Activated CD4-positive, alpha-beta T cell treated with anti-CD3 and anti-CD28 coated beads for 36 hours (primary cell): ENCODE results near the gene SNX9. TPM values are rescaled to one million over a fixed set of nuclear protein-coding genes. Genes with fewer than 3 reads are reported as not detected.
"Not testable (repeated sequence)": the region's sequence is repeated elsewhere in the genome, so short reads cannot be mapped to it uniquely, and the experiment has no call there.

Experiments
- ATAC-seq: fragments of 200-7000 bp; cut with Tn5 transposase; one replicate; pipeline ENCODE4 v1.10.0; 2021; ENCODE audit warnings: mild to moderate bottlenecking, moderate library complexity
- CTCF ChIA-PET: fragments of 350-600 bp; sonication (Branson Sonifier 250); formaldehyde crosslinking; loops from one replicate; lab custom pipeline; 2021; ENCODE audit warnings: antibody characterized with exemption; lab: Charles Lee
- POLR2A ChIA-PET: fragments of 350-600 bp; sonication (Branson Sonifier 250); formaldehyde crosslinking; loops from one replicate; lab custom pipeline; 2021; ENCODE audit warnings: antibody characterized with exemption, inconsistent platforms; lab: Charles Lee
- DNase-seq: peaks from one replicate; pipeline ENCODE4 v3.0.0-alpha.2; 2020
- H3K27ac Mint-ChIP-seq: one replicate; pipeline ENCODE4 v1.8.0; 2021; ENCODE audit warnings: mixed read lengths
- H3K27me3 Mint-ChIP-seq: one replicate; pipeline ENCODE4 v1.8.0; 2021; ENCODE audit warnings: mixed read lengths
- H3K36me3 Mint-ChIP-seq: one replicate; pipeline ENCODE4 v1.8.0; 2021; ENCODE audit warnings: low read depth, mixed read lengths
- H3K4me1 Mint-ChIP-seq: one replicate; pipeline ENCODE4 v1.8.0; 2021; ENCODE audit warnings: mixed read lengths
- H3K4me3 Mint-ChIP-seq: one replicate; pipeline ENCODE4 v1.8.0; 2021; ENCODE audit warnings: mild to moderate bottlenecking, moderate library complexity, mixed read lengths
- H3K9me3 Mint-ChIP-seq: one replicate; pipeline ENCODE4 v1.8.0; 2021; ENCODE audit warnings: low read depth, mixed read lengths
- intact Hi-C, 2 experiments: fragments of 100-400 bp; cut with DNase I in 1 of 2; cut with micrococcal nuclease in 1 of 2; formaldehyde crosslinking; loops; one replicate each; pipeline versions ENCODE4 v1.14.2 to v1.15.1; 2022 to 2024; cut with DNase I, micrococcal nuclease
- total RNA-seq, 2 experiments: library from RNA; stranded (reverse); gene quantifications; one replicate each; pipeline ENCODE4 v1.2.3, GENCODE V29; 2021

The SNX9 gene
- total RNA-seq, 2 experiments from 2014 or later, result 39.4 to 43.3 TPM

DNA sequence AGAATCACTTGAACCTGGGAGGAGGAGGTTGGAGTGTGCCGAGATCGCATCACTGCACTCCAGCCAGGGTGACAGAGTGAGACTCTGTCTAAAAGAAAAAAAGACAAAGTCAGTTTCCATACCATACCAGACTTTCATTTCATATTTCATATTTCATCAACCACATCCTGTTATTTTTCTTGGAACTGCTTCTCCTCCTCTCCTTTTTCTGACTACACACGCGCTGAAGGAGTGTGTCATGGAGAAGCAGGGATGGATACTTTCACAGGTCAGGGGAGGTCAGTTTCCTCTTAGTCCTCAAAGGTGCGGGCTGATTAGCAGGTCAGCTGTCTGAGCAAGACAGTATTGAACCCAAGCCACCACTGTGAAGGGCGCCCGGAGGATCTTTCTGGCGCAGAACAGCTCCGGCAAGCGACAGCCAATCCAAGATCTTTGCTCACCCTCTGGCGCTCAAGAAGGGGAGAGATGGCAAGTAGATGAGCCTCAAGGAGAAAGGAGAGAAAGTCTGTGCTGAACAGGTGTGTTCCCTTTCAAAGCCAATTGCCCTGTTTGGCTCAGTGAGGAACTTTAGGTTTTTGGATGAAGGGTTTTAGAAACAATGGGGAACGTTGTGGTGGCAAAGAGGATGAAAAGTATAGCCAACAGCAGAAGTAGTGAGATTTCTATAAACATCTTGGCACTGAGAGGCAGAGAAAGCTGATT is 139.7 kb downstream of the SNX9 start:
- CTCF ChIA-PET, result interaction anchor here (0.6 to 2.2 kb wide), 5 partner anchors 12 to 110 kb away, joined by 3 to 8 read pairs (median 4); no protein-coding TSS in a partner anchor
- H3K4me1 Mint-ChIP-seq, result peaks cover 28% of the 10 kb centered on the region
- intact Hi-C loops, result loop anchor here (2.0 to 5.0 kb wide), 3 partner anchors 18 to 295 kb away; partner anchors contain the start of gene SYNJ2 (in 1 of the 2)
- POLR2A ChIA-PET, result no interaction called here
- H3K27me3 Mint-ChIP-seq, result peaks cover 1% of the 10 kb centered on the region
- H3K36me3 Mint-ChIP-seq, result peaks cover 9% of the 10 kb centered on the region
- peak; percentile 86 for ATAC-seq
- H3K4me3 Mint-ChIP-seq, result peak overlapping the region; percentile 43
- peak overlapping the region; percentile 92 for H3K27ac Mint-ChIP-seq
- DNase-seq, result peak; percentile 54
- peaks cover 16% of the 10 kb centered on the region for H3K9me3 Mint-ChIP-seq

DNA sequence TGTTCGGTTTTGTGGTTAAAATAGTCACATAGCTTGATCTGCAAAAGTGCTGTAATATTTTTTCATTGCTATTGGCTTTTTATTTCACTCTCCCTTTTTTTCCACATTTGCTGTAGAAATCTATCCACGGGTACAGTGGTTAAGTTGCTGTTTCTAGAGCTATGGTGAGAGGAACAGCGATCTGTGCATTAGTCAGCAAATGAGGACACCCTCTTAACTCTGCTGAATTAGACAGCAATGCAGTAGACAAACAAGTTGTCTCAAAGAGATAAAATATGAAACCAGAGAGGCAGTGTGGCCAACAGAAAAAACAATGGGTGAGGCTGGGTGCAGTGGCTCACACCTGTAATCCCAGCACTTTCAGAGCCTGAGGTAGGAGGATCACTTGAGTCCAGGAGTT is 141.1 kb downstream of the SNX9 start:
- peaks cover 29% of the 10 kb centered on the region for H3K4me1 Mint-ChIP-seq
- H3K4me3 Mint-ChIP-seq, result no peak overlapping the region
- intact Hi-C loops, result loop anchor here in 1 of 2 experiments (5.0 kb wide), 2 partner anchors 202 to 297 kb away; no protein-coding TSS in a partner anchor
- POLR2A ChIA-PET, result no interaction called here
- CTCF ChIA-PET, result interaction anchor here (1.0 to 2.0 kb wide), 3 partner anchors 12 to 79 kb away, joined by 3 to 8 read pairs (median 4); no protein-coding TSS in a partner anchor
- DNase-seq (no peak), ATAC-seq (peak; percentile 30)
- peaks cover 9% of the 10 kb centered on the region for H3K9me3 Mint-ChIP-seq
- H3K27ac Mint-ChIP-seq, result peak overlapping the region; percentile 67
- H3K27me3 Mint-ChIP-seq, result peaks cover 1% of the 10 kb centered on the region
- peaks cover 4% of the 10 kb centered on the region for H3K36me3 Mint-ChIP-seq

DNA sequence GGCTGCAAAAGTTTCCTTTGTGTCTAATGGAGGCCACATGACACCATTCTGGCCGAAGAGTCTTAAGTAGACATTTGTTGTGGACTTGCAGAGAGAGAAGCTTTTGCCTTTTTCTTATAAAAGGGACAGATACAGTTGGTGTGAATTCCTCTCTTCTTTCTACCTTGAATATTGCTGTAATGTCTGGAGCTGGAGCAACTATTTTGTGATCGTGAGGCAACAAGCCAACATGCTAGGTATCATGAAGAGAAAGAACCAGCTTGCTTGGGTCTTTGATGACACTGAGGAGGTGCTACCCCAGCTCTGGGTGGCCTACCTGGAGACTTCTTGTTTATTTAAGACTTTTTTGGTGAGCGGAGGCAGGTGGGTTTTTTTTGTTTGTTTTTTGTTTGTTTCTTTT is 142.3 kb downstream of the SNX9 start:
- intact Hi-C loops, result no loop called here
- Mint-ChIP-seq H3K4me3 (no peak overlapping the region), H3K36me3 (no peaks in the 10 kb centered on the region), H3K27me3 (peaks cover 1% of the 10 kb centered on the region), H3K9me3 (peaks cover 2% of the 10 kb centered on the region), H3K27ac (no peak overlapping the region), H3K4me1 (peaks cover 30% of the 10 kb centered on the region)
- POLR2A ChIA-PET, result no interaction called here
- no peak for ATAC-seq
- DNase-seq, result no peak
- CTCF ChIA-PET, result interaction anchor here (0.6 kb wide), 1 partner anchor 572 kb away, joined by 3 read pairs; no protein-coding TSS in a partner anchor

DNA sequence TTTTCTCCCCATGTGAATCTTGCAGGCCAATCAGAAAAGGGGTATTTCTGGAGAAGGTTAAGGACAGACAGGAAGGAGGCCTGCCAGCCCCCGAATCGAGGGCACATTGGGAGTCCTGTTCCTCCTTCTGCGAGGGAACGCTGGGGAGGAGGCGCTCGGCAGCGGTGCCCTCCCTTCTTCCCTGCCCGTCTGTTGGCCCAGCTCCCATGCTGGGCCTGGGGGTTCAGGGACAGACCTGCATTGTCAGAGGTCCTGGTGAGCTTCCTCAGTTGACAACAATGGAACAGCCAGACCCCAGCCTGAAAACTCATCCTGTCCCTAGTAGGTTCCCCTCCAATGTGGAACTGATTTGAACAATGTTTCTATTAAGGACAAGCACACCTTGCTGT is 143.5 kb downstream of the SNX9 start:
- H3K27ac Mint-ChIP-seq, result no peak overlapping the region
- H3K36me3 Mint-ChIP-seq, result no peaks in the 10 kb centered on the region
- no peak for DNase-seq
- intact Hi-C loops, result no loop called here
- ATAC-seq, result no peak
- no peaks in the 10 kb centered on the region for H3K27me3 Mint-ChIP-seq
- POLR2A ChIA-PET, result no interaction called here
- H3K4me3 Mint-ChIP-seq, result no peak overlapping the region
- peaks cover 2% of the 10 kb centered on the region for H3K9me3 Mint-ChIP-seq
- H3K4me1 Mint-ChIP-seq, result peaks cover 26% of the 10 kb centered on the region
- CTCF ChIA-PET, result interaction anchor here (0.5 kb wide), 1 partner anchor 344 kb away, joined by 3 read pairs; no protein-coding TSS in a partner anchor

DNA sequence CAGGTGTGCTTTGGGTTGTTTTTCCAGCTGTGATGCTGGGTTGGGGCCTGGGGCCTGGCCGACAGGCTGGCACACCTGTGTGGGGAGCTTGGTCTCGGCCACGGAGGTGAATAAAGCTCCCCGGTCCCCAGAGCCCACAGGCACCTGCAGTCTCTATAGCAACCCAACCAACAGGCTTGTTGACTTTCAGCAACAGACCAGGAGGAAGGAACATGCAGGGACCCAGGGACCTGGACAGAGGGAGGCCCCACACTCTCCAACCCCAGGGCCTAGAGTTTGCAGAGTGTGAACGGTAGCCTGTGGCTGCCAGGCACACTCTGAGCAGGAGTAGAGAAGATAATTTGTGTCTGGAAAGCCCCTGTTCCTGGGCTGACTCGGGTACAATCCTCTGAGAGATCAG is 144.0 kb downstream of the SNX9 start:
- intact Hi-C loops, result no loop called here
- ChIA-PET CTCF (interaction anchor here (0.5 kb wide), 1 partner anchor 344 kb away, joined by 3 read pairs; no protein-coding TSS in a partner anchor), POLR2A (interaction anchor here (0.7 kb wide), 1 partner anchor 20 kb away, joined by 3 read pairs; no protein-coding TSS in a partner anchor)
- Mint-ChIP-seq H3K36me3 (no peaks in the 10 kb centered on the region), H3K4me3 (no peak overlapping the region), H3K27me3 (no peaks in the 10 kb centered on the region), H3K4me1 (peaks cover 23% of the 10 kb centered on the region), H3K9me3 (peaks cover 2% of the 10 kb centered on the region), H3K27ac (no peak overlapping the region)
- DNase-seq, result no peak
- ATAC-seq, result no peak

DNA sequence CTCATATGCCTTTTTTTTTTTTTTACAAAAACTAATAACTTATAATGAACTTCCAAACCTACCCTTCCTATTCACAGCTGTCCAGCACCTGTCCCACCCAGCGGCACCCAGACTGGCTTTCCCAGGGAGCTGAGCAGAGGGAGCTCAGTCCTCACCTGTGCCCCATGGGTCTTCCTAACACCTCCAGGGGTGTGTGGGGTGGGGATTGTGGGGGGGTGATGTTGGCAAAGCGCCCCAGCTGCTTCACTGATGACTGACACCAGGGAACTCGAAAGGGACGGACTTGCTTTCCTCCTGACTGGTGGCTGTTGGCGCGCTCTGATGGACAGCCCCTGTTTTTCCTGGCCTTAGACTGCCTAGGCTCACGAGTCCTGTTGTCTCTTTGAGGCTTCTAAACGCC is 144.4 kb downstream of the SNX9 start:
- no peak for ATAC-seq
- POLR2A ChIA-PET, result interaction anchor here (0.7 kb wide), 1 partner anchor 21 kb away, joined by 3 read pairs; no protein-coding TSS in a partner anchor
- H3K4me3 Mint-ChIP-seq, result no peak overlapping the region

DNA sequence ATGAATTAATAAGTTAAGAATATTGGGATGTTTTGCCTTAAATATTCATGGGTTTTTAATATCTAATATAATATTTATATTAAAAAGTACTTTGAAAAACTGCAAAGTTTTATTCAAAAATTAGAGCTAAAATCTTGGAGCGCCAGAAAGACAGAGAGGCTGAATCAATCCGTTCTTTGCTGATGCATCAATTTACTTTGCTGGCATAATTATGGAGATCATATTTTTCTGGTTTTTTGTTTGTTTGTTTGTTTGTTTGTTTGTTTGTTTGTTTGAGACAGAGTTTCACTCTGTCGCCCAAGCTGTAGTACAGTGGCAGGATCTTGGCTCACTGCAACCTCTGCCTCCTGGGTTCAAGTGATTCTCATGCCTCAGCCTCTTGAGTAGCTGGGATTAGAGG is 149.1 kb downstream of the SNX9 start:
- DNase-seq, ATAC-seq, H3K27ac Mint-ChIP-seq, H3K4me3 Mint-ChIP-seq, H3K9me3 Mint-ChIP-seq, POLR2A ChIA-PET, H3K4me1 Mint-ChIP-seq, H3K36me3 Mint-ChIP-seq, intact Hi-C loops, H3K27me3 Mint-ChIP-seq: not testable (repeated sequence)
- CTCF ChIA-PET, result interaction anchor here (1.6 kb wide), 1 partner anchor 54 kb away, joined by 4 read pairs; no protein-coding TSS in a partner anchor

More for the DNA sequence above, 144.4 kb downstream of the SNX9 start:
- CTCF ChIA-PET, result no interaction called here
- intact Hi-C loops, result no loop called here
- no peak overlapping the region for H3K27ac Mint-ChIP-seq
- DNase-seq, result no peak
- H3K36me3 Mint-ChIP-seq, result no peaks in the 10 kb centered on the region
- H3K4me1 Mint-ChIP-seq, result peaks cover 18% of the 10 kb centered on the region
- peaks cover 2% of the 10 kb centered on the region for H3K9me3 Mint-ChIP-seq
- H3K27me3 Mint-ChIP-seq, result no peaks in the 10 kb centered on the region

DNA sequence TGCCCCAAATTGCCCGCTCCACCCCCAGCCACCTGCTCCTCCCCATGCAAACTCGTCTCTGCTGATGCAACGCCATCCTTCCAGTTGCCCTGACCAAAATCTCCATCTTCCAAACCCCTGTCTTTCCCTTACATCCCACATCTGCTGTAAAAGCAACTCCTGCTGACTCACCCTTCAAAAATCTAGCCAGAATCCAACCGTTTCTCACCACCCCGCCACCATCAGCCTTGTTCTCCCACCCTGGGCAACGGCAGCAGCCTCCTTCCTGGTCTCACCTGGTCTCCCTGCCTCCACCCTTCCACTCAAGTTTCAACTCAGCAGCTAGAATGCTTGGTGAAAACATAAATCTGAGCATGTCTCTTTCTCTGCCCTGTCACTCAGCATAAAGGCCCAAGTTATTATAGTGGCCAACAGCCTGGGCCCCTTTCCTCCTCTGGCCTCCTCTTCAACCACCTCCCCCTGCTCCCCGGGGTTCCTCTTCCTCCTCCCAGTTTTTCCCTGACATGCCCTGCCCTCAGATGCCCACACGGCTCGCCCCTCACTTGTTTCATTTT is 151.4 kb downstream of the SNX9 start:
- ChIA-PET POLR2A (interaction anchor here (0.9 kb wide), 1 partner anchor 52 kb away, joined by 3 read pairs; no protein-coding TSS in a partner anchor), CTCF (no interaction called here)
- H3K27ac Mint-ChIP-seq, result no peak overlapping the region
- intact Hi-C loops, result no loop called here
- no peak overlapping the region for H3K4me3 Mint-ChIP-seq
- peaks cover under 1% of the 10 kb centered on the region for H3K4me1 Mint-ChIP-seq
- no peak for ATAC-seq
- DNase-seq, result no peak
- H3K9me3 Mint-ChIP-seq, result no peaks in the 10 kb centered on the region
- H3K36me3 Mint-ChIP-seq, result no peaks in the 10 kb centered on the region
- no peaks in the 10 kb centered on the region for H3K27me3 Mint-ChIP-seq

DNA sequence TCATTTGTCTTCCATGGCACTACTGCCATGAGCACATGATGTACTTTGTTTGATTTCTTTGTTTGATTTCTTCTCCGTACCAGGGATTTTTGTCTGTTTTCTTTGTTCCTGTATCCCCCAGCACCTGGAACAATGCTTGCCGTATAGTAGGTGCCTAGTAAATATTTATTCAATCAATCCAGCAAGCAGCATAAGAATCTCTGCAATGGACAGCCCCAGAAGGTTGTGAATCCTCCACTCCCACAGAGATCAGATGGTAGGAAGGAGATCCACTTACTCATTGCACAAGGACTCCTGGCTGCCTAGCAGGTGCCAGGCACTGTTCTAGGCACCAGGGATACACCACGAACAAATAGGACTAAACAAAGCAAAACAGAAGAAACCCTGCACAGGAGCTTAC is 151.9 kb downstream of the SNX9 start:
- Mint-ChIP-seq H3K9me3 (no peaks in the 10 kb centered on the region), H3K36me3 (no peaks in the 10 kb centered on the region), H3K27me3 (peaks cover under 1% of the 10 kb centered on the region), H3K27ac (no peak overlapping the region), H3K4me3 (no peak overlapping the region), H3K4me1 (peaks cover 6% of the 10 kb centered on the region)
- intact Hi-C loops, result no loop called here
- ChIA-PET CTCF (no interaction called here), POLR2A (no interaction called here)
- ATAC-seq (no peak), DNase-seq (no peak)

DNA sequence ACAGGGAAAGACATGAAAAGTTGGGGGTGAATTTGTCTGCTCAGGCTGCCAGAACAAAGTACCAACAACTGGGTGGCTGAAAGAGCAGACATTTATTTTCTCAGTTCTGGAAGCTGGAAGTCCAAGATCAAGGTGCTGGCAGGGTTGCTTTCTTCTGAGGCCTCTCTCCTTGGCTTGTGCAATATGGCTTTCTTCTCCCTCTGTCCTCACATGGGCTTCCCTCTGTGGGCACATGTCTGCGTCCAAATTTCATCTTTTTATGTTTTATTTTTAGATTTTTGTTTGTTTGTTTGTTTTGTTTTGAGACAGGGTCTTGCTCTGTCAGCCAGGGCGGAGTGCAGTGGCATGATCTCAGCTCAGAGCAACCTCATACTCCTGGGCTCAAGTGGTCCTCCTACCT is 152.4 kb downstream of the SNX9 start:
- ChIA-PET POLR2A (no interaction called here), CTCF (interaction anchor here (0.5 to 1.5 kb wide), 3 partner anchors 12 to 54 kb away, joined by 3 to 4 read pairs (median 3); no protein-coding TSS in a partner anchor)
- intact Hi-C loops, result no loop called here
- no peaks in the 10 kb centered on the region for H3K9me3 Mint-ChIP-seq
- ATAC-seq (no peak), DNase-seq (no peak)
- peaks cover 11% of the 10 kb centered on the region for H3K4me1 Mint-ChIP-seq
- no peak overlapping the region for H3K27ac Mint-ChIP-seq
- H3K27me3 Mint-ChIP-seq, result peaks cover 1% of the 10 kb centered on the region
- H3K4me3 Mint-ChIP-seq, result no peak overlapping the region
- H3K36me3 Mint-ChIP-seq, result no peaks in the 10 kb centered on the region

DNA sequence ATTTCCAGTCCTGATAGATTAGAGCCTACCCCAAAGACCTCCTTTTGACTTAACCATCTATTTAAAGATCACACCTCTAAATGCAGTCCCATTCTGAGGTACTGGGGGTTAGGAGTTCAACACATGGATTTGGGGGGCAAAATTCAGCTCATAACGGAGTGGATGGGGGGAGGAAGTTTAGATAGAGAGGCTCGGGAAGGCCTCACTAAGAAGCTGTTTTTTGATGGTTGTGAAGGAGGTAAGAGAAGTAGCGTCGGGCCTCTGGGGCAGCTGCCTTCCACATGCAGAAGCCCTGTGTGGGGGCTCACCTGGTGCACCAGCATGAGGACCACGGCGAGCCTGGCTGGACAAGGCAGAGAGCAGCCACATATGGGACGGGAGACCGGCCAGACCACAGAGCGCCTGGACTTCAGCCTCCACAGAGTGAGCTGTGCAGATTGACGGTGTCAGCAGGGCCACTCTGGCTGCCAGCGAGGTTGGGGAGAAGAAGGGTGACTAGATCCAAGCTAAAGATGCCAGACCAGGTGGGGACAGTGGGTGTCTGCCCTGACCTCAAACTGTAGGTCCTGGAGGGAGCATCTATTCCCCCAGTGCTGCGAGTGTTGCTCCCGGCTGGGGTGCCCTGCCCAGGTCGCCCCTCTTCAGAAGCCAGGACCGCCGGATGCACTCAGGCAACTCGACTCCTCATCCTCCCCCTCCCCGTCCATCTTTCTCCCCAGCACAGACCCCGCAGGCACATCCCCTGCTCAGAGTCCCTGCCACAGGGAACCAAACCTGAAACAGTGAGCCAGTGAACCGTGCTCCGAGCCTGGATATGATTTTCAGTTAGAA is 153.5 kb downstream of the SNX9 start:
- peaks cover 16% of the 10 kb centered on the region for H3K4me1 Mint-ChIP-seq
- DNase-seq (no peak), ATAC-seq (no peak)
- peaks cover 1% of the 10 kb centered on the region for H3K27me3 Mint-ChIP-seq
- intact Hi-C loops, result no loop called here
- no peaks in the 10 kb centered on the region for H3K36me3 Mint-ChIP-seq
- H3K4me3 Mint-ChIP-seq, result no peak overlapping the region
- H3K27ac Mint-ChIP-seq, result no peak overlapping the region
- no peaks in the 10 kb centered on the region for H3K9me3 Mint-ChIP-seq
- POLR2A ChIA-PET, result no interaction called here
- CTCF ChIA-PET, result interaction anchor here (1.5 kb wide), 1 partner anchor 13 kb away, joined by 3 read pairs; no protein-coding TSS in a partner anchor
